RWPE2 (cell line): Measurements from ENCODE around the gene HNRNPLL.
"Not testable (repeated sequence)": the region's sequence is repeated elsewhere in the genome, so short reads cannot be mapped to it uniquely, and the experiment has no call there.

Experiments used
- ATAC-seq: fragments of 200-7000 bp; cut with Tn5 transposase; 3 replicates; pipeline ENCODE4 v1.9.1; 2021; ENCODE audit warnings: low read depth
- DNase-seq: peaks from one replicate; pipeline ENCODE4 v3.0.0-alpha.2; 2020; ENCODE audit warnings: low spot score
- H3K27ac ChIP-seq: fragments of 450-650 bp; 2 replicates; pipeline ENCODE4 v1.5.1; 2017; ENCODE audit warnings: mild to moderate bottlenecking; ENCODE audit not compliant: poor library complexity, severe bottlenecking
- H3K27me3 ChIP-seq: fragments of 250-450 bp; sonication (Bioruptor Pico); 2 replicates; pipeline ENCODE4 v1.5.1; 2021; ENCODE audit warnings: mild to moderate bottlenecking, moderate library complexity; ENCODE audit not compliant: insufficient read depth, poor library complexity, severe bottlenecking
- H3K36me3 ChIP-seq: fragments of 250-450 bp; sonication (Bioruptor Pico); 2 replicates; pipeline ENCODE4 v1.5.1; 2020; ENCODE audit warnings: low read depth, mild to moderate bottlenecking, moderate library complexity
- H3K4me1 ChIP-seq: fragments of 250-450 bp; sonication (Bioruptor Pico); 2 replicates; pipeline ENCODE4 v1.5.1; 2021; ENCODE audit warnings: mild to moderate bottlenecking, moderate library complexity; ENCODE audit not compliant: insufficient read depth, poor library complexity, severe bottlenecking
- H3K4me3 ChIP-seq: fragments of 250-450 bp; sonication (Bioruptor Pico); 2 replicates; pipeline ENCODE4 v1.5.1; 2021; ENCODE audit warnings: mild to moderate bottlenecking, moderate library complexity; ENCODE audit not compliant: severe bottlenecking
- H3K9me3 ChIP-seq: fragments of 250-450 bp; sonication (Bioruptor Pico); 2 replicates; pipeline ENCODE4 v1.5.1; 2021; ENCODE audit warnings: mild to moderate bottlenecking, moderate library complexity; ENCODE audit not compliant: severe bottlenecking
- CTCF ChIP-seq: fragments of 450-650 bp; IDR thresholded peaks from one replicate; pipeline ENCODE4 v1.5.1; 2017; ENCODE audit warnings: mild to moderate bottlenecking, moderate library complexity; ENCODE audit not compliant: poor library complexity, severe bottlenecking

HNRNPLL gene

GRCh38 chr2:38540580-38541286 lies 62.0 kb downstream of the HNRNPLL start:
- Histone ChIP-seq H3K4me1 (no peaks in the 10 kb centered on the region), H3K27me3 (no peaks in the 10 kb centered on the region), H3K27ac (no peak overlapping the region), H3K4me3 (no peak overlapping the region), H3K9me3 (no peaks in the 10 kb centered on the region), H3K36me3 (no peaks in the 10 kb centered on the region)
- no peak for ATAC-seq
- no peak for DNase-seq
- TF ChIP-seq CTCF: no peak

- Histone ChIP-seq H3K4me3 (no peak overlapping the region), H3K36me3 (no peaks in the 10 kb centered on the region), H3K4me1 (no peaks in the 10 kb centered on the region), H3K27ac (no peak overlapping the region), H3K9me3 (no peaks in the 10 kb centered on the region), H3K27me3 (no peaks in the 10 kb centered on the region)
- TF ChIP-seq CTCF: no peak
- DNase-seq: no peak
- ATAC-seq: no peak
These were observed 63.6 kb downstream of the HNRNPLL start for GRCh38 chr2:38539086-38539485.

GRCh38 chr2:38537937-38538525 lies 64.7 kb downstream of the HNRNPLL start:
- H3K27ac ChIP-seq: no peak overlapping the region
- no peak overlapping the region for H3K4me3 ChIP-seq
- ATAC-seq (no peak), DNase-seq (no peak)
- no peaks in the 10 kb centered on the region for H3K9me3 ChIP-seq
- H3K36me3 ChIP-seq: no peaks in the 10 kb centered on the region
- no peak for TF ChIP-seq CTCF
- no peaks in the 10 kb centered on the region for H3K27me3 ChIP-seq
- no peaks in the 10 kb centered on the region for H3K4me1 ChIP-seq

GRCh38 chr2:38537296-38537695 lies 65.4 kb downstream of the HNRNPLL start:
- not testable (repeated sequence) for DNase-seq, H3K4me3 ChIP-seq, ATAC-seq, H3K27ac ChIP-seq, H3K9me3 ChIP-seq, H3K27me3 ChIP-seq, H3K4me1 ChIP-seq, H3K36me3 ChIP-seq

- Histone ChIP-seq H3K4me3 (peak overlapping the region; percentile 29), H3K9me3 (no peaks in the 10 kb centered on the region), H3K27me3 (no peaks in the 10 kb centered on the region), H3K4me1 (no peaks in the 10 kb centered on the region), H3K36me3 (no peaks in the 10 kb centered on the region), H3K27ac (no peak overlapping the region)
- DNase-seq: peak; percentile 72
- peak; percentile 96 for ATAC-seq
- TF ChIP-seq CTCF: peak; percentile 96
These were observed 66.8 kb downstream of the HNRNPLL start for GRCh38 chr2:38535744-38536506.
